ENCODE measurements around the gene PKLR.

Gene PKLR

GRCh38 chr1:155284476-155284875 is 16.8 kb downstream of the PKLR start:
- DNase-seq (ENCODE audit: low spot score) = no peak

GRCh38 chr1:155282488-155283091 is 18.6 kb downstream of the PKLR start:
- DNase-seq (ENCODE audit: low spot score) = no peak

DNA sequence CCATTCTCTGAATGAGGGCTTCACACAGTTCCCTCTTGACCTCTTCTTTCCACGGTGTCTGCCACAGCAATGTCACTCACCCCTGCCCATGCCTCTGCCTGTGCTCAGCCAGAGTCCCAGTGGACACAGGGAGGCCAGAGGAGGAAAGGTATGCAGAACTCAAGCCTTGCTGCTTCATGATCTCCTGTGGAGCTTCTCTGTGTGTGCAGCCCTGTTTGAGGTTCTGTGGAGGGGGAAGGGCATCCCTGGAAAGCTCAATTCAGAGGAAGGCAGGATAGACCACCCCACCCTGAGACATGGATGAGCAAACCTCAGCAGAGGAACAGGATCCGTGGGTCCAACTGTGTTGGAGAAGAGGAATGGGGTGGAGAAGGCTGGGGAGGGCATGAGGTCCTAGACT is 22.0 kb downstream of the PKLR start:
- DNase-seq (ENCODE audit: low spot score) = no peak

DNA sequence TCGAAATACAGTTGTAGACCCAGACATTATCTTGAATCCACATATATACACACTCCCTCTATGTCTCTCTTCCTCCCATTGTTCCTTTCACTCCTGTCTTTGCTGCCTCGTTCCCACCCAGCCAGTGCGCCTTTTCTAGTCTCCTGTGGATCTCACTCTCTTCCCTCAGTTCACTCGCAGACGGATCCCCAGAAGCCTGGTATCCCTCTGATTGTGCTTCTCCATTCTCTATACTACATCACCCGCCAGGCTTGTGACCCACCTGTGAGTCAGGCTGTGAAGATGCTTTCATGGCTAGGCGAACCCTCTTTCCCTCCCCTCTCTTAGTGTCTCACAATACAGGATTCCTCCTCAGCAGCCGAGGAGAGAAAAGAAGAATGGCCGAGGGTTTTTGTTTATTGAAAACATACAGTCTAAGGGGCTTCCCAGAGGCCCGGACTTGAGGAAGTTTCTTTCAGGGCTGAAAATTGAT is 22.5 kb downstream of the PKLR start:
- no peak for DNase-seq (ENCODE audit: low spot score)

DNA sequence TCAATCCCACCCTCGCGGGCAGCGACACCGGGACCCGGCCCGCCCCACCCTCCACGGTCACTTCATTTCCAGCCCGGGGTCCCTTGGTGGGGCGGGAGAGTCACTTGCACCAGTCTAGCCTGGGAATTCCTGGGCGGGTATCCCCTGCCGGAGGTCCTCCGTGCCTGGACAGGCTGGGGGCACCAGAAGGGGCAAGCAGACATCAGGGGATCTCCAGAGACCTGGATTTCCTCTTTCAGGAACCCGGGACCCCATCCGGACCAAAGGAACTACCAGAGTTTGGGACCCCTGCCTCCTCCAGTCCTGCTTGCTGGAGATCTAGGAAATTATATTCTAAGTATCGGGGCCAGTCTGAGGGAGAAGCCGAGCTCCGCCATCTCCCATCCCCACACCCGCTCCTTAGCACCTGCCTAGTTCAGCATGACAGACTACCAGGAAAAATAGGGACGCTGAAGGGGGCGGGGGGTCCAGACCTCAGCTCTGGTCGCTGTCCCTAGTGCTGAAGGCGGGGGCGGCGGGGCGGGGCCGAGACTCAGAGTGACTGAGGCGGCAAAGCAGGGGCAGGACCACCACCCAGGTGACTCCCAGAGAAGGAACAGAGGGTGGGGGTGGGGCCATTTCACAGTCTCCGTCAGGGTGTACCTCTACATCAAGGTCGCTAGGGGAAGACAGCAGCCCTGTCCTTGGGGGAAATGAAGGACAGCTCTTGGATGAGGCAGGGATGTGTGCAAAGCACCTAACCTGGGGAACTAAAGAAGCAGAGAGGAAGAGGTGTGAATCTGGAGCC is 23.1 kb downstream of the PKLR start:
- peak; percentile 67 for DNase-seq (ENCODE audit: low spot score)

DNA sequence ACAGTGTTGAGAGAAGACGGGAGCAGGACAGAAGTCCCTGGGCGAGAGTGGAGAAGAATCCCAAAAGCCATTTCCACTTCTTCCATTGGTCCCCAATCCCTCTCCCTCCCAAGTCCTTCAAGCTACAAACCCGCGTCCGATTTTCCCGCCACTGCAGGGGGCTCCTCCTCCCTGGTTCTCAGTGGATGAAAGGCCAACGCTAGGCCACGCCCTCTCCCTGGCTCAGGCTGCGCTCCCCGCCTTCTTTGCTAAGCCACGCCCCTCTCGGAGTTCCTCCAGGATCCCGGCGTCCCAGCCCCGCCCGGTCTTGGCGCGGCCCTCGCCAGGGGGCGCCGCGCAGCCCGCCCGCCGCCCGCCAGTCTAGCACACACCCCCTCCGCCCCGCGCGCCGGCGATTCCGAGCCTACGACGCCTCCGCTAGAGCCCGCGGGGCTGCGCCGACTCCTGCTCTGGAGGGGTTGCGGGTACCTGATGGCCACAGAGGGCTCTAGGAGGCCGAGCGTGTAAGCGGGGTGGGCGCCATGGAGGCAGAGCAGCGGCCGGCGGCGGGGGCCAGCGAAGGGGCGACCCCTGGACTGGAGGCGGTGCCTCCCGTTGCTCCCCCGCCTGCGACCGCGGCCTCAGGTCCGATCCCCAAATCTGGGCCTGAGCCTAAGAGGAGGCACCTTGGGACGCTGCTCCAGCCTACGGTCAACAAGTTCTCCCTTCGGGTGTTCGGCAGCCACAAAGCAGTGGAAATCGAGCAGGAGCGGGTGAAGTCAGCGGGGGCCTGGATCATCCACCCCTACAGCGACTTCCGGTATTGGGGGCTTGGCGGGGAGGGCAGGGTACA is 24.0 kb downstream of the PKLR start, which contains the start of gene HCN3:
HCN3 (plus strand) TSS at position 394 of the 832 bp plus-strand sequence; CDS start at position 522, 128 bp downstream.
- peak; percentile 95 for DNase-seq (ENCODE audit: low spot score)

DNA sequence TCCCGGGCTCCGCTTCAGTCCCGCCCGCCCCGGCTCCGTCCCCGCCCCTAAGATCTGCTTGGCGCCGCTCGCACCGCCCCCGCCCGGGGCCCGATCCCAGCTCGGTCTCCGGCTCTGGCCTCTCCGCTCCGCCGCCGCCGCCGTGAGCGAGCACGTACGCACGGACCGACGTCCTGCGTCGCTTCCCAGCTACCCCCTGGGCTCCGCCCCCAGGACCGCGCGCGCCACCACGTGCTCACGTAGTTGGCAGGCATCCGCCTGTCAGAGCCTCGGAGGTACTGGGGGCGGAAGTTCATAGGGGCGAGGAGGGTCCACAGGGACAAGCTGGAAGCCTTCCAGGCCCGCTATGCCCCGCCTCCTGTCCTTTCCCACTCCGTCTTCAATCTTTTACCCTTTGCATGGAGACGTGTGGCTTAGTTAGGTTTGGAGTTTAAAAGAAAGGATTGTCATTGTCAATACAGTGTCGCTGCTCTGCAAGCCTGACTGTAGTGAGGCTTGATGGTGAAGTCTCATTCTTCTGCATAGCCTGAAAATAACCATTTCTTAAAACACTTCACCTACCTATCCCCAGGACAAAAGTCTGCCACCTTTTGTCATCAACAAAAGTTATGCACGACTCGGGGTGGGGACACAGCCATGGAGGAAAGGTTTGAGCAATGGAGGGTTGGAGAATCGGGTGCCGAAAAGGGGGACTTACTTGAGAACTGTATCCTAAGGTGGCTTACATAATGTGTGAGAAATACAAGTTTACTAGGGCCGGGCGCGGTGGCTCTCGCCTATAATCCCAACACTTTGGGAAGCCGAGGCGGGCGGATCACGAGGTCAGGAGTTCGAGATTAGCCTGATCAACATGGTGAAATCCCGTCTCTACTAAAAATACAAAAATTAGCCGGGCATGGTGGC is 27.6 kb downstream of the PKLR start, which contains the start of gene CLK2:
CLK2 (minus strand) TSS at position 162 of the 903 bp plus-strand sequence. CDS start 2,527 bp downstream, outside the sequence.
- peak; percentile 93 for DNase-seq (ENCODE audit: low spot score)

GRCh38 chr1:155272466-155273342 is 28.5 kb downstream of the PKLR start:
- no peak for DNase-seq (ENCODE audit: low spot score)

GRCh38 chr1:155269381-155269780 is 31.9 kb downstream of the PKLR start:
- no peak for DNase-seq (ENCODE audit: low spot score)

DNA sequence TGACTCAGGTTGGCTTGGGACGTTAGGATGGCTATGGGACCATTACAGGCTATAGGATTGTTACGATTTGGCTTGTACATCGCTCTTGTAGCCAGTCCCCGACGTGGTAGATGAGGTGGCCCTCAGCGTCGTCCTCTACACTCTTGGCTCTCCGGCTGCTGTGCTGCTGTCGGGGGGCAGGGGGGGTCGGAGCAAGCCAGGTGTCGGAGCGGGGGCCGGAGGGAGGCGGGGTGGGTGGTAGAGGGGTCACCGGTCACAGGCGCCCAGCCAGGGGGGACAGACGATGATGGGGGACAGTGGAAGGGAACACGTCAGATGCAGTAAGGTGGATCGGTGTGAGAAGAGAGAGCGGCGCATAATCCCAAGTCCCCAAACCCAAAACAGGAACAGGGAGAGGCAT is 32.6 kb downstream of the PKLR start:
- DNase-seq (ENCODE audit: low spot score) = no peak

DNA sequence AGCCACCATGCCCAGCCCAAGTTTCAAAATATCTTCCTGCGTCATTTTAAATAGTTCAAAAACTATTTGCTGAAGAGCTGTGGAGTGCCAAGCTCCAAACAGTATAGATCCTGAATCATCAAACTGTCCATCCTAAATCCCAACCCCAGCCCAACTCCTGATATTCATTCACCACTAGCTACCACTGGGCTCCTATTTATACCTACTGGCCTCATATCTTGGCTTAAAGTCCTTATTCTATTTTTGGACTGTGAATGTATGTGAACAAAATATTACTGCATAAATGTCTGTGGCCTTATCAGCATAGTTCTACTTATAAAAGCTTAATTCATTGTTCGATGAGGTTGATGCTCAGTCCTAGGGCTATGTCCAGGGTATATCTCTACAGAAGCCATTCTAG is 33.9 kb downstream of the PKLR start:
- DNase-seq (ENCODE audit: low spot score) = no peak

GRCh38 chr1:155266553-155266952 is 34.7 kb downstream of the PKLR start:
- DNase-seq (ENCODE audit: low spot score) = no peak

DNA sequence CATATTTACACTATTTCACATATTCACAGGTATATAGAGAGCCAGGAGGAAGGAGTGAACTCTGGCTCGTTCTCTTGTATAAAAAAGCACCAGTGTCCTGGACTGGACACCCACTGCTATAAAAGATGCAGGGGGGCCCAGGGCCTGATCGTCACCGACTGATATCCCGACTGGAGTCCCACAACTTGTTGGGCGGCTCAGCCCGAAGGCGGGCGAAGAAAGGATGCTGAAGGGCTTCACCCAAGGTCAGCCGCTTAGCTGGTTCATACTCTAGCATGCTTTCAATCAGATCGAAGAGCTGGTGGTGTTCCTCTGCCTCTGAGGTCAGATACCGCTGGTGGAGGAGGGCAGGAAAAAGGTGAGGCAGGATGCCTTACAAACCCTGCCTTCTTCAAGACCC is 38.2 kb downstream of the PKLR start:
- DNase-seq (ENCODE audit: low spot score) = no peak

- peak; percentile 89 for DNase-seq (ENCODE audit: low spot score)
Observed at GRCh38 chr1:155261852-155262673, 39.2 kb downstream of the PKLR start, which contains the start of gene SCAMP3. Gene SCAMP3, minus strand, starts transcription at chr1:155262360. Its CDS starts 209 bp downstream, at chr1:155262151.

DNA sequence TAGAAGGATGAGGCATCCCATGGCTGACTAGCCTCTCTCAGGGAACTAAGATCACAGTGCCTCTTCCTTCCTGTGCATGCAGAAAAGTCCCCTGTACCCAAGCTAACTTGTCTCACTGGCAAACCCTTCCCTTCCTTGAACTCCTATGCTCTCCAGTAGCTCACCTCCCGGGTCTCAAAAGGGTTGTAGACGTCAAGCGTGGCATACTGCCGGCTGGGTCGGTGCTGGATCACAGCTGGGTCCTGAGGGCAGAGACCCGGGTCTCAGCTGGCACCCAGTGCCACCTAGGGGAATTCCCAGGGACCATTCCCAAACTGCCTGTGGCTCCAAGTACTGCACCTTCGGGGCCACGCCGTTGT is 39.8 kb downstream of the PKLR start:
- no peak for DNase-seq (ENCODE audit: low spot score)

GRCh38 chr1:155260276-155260675 is 41.0 kb downstream of the PKLR start:
- no peak for DNase-seq (ENCODE audit: low spot score)

GRCh38 chr1:155256058-155256852 is 45.0 kb downstream of the PKLR start:
- no peak for DNase-seq (ENCODE audit: low spot score)

DNA sequence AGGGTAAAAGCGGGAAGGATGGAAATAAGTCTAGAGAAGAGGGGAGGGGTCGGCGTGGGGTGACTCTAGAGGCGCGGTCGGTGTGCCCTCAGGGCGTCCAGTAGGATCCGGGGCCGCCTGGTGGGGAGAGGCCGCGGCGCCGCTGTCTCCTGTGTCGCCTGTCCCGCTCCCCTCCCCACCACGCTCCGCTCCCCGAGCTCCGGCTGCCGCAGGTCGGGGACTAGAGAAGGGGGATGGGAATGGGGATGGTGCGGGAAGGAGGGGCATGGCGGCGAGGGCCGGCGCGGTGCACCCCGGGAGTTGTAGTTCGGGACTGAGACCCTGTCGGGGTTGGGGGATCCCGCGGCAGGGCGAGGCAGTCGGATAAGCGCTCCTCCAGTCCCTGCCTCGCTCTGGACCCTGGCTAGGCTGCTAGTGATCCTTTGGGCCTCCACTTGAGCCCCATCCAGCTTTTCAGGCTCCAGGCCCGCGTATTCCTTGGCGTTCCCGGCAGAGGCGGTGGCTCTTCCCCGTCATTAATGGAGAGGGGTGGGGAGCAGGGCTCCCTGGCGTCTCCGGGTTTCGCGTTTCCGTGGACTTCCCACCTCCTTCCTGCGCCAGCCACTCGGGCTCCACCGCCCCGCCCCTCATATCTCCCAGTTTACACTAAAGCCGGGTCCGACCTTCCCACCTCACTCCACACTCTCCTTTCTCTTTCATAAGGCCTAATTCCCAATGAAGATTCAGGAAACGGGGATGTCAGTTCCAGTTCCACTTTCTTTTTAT is 45.8 kb downstream of the PKLR start, which contains the start of gene ENTREP3:
ENTREP3 (minus strand) TSS at position 241 of the 765 bp plus-strand sequence. CDS start 606 bp downstream, outside the sequence.
- peak; percentile 71 for DNase-seq (ENCODE audit: low spot score)

Measured in CD4-positive, alpha-beta T cell treated with Interleukin-2 at 100 ng/mL for 4 hours (primary cell).